Neural progenitor cell (in vitro differentiated cells): ENCODE data around the gene IGSF21.

ENCODE experiments used
- CTCF ChIP-seq: fragments of 200-600 bp; sonication (generic); IDR thresholded peaks from 2 replicates; pipeline ENCODE4 v1.5.1; 2017; ENCODE audit warnings: antibody characterized with exemption, mild to moderate bottlenecking
- EZH2 ChIP-seq: fragments of 200-600 bp; sonication (generic); IDR thresholded peaks from 2 replicates; pipeline ENCODE4 v1.6.1; 2017; ENCODE audit warnings: antibody characterized with exemption, mild to moderate bottlenecking, moderate library complexity

- no peak for TF ChIP-seq CTCF
- TF ChIP-seq EZH2: no peak
Measured at GRCh38 chr1:18333220-18333619, 225.6 kb downstream of the IGSF21 start.
